Aorta (tissue), 5 donors: ENCODE measurements around the gene HS3ST2. TPM values are rescaled to one million over a fixed set of nuclear protein-coding genes. Genes with fewer than 3 reads are reported as not detected.
A peak's percentile ranks its signal among the peaks of the same experiment; 100 is the strongest.
"Not testable (repeated sequence)": the region's sequence is repeated elsewhere in the genome, so short reads cannot be mapped to it uniquely, and the experiment has no call there.

Experiments used
- ATAC-seq: fragments of 200-7000 bp; cut with Tn5 transposase; one replicate; pipeline ENCODE4 v1.9.1; 2022; ENCODE audit warnings: moderate library complexity; ENCODE audit not compliant: low FRiP score
- DNase-seq, 2 donors: peaks; one replicate each; pipeline ENCODE4 v3.0.0-alpha.2; 2020
- H3K27ac ChIP-seq, 2 donors: one replicate each; pipeline ENCODE4 v1.5.1; 2013; ENCODE audit warnings: low read length in 2 of 2, mild to moderate bottlenecking in 2 of 2, moderate library complexity in 2 of 2, control low read depth in 1 of 2, inconsistent platforms in 1 of 2, low read depth in 1 of 2
- H3K27me3 ChIP-seq, 2 donors: one replicate each; pipeline ENCODE4 v1.6.1; 2013; ENCODE audit warnings: control low read depth in 1 of 2, low read length in 1 of 2, mild to moderate bottlenecking in 1 of 2, moderate library complexity in 1 of 2; ENCODE audit not compliant: insufficient read depth in 2 of 2, control insufficient read depth in 1 of 2
- H3K36me3 ChIP-seq, 2 donors: one replicate each; pipeline ENCODE4 v1.6.1; 2013; ENCODE audit warnings: control low read depth in 1 of 2, low read length in 1 of 2, mild to moderate bottlenecking in 1 of 2; ENCODE audit not compliant: insufficient read depth in 2 of 2, control insufficient read depth in 1 of 2
- H3K4me1 ChIP-seq, 2 donors: one replicate each; pipeline ENCODE4 v1.6.1; 2013; ENCODE audit warnings: low read length in 2 of 2, control low read depth in 1 of 2, mild to moderate bottlenecking in 1 of 2, moderate library complexity in 1 of 2; ENCODE audit not compliant: insufficient read depth in 2 of 2, control insufficient read depth in 1 of 2
- H3K4me3 ChIP-seq, 2 donors: one replicate each; pipeline ENCODE4 v1.5.1; 2013; ENCODE audit warnings: low read length in 2 of 2, control low read depth in 1 of 2, mild to moderate bottlenecking in 1 of 2
- H3K9me3 ChIP-seq: one replicate; pipeline ENCODE4 v1.6.1; 2013; ENCODE audit warnings: mild to moderate bottlenecking, low read length; ENCODE audit not compliant: control insufficient read depth
- WGBS, 2 donors: extraction: QIAGEN DNeasy Blood & Tissue Kit; methylation state at CpG; one replicate each; pipeline ENCODE4 v1.1.7; 2013; 5-methylcytosine and 5-hydroxymethylcytosine counted together
- intact Hi-C, 2 donors: fragments of 100-400 bp; cut with DNase I; formaldehyde crosslinking; loops; one replicate each; pipeline versions ENCODE4 v1.14.2 to v1.15.0; 2022
- polyA plus RNA-seq, 2 donors: library from polyadenylated mRNA; stranded (reverse); fragments of 200-250 nt; gene quantifications; one replicate each; pipeline ENCODE4 v1.2.3, GENCODE V29; 2013
- total RNA-seq, 2 donors: library from RNA; stranded (reverse); fragmentation: NEBNext Ultra II Directional; extraction: Animal tissue kit (Norgen Biotek cat#: 25700); gene quantifications; one replicate each; pipeline ENCODE4 v1.2.1, GENCODE V29; 2021
- donor health status: healthy with polysubstance abuse.
- donor health status: Bipolar disorder and iron deficiency.
- donor health status: DM: no; HTN: no; CAD: no.
- donor health status: DM: no; HTN: no; CAD: no.
- donor health status: DM: yes; HTN: yes; CAD: no.

HS3ST2 gene
- total and polyA plus RNA-seq, 4 donors = 0.54 to 16.3 (median 8.3) TPM

GRCh38 chr16:22898131-22898530 lies 84.2 kb downstream of the HS3ST2 start:
- intact Hi-C loops = no loop called here
- Histone ChIP-seq H3K9me3 (no peaks in the 10 kb centered on the region), H3K27ac (no peak overlapping the region), H3K36me3 (no peaks in the 10 kb centered on the region), H3K27me3 (no peaks in the 10 kb centered on the region), H3K4me3 (no peak overlapping the region), H3K4me1 (no peaks in the 10 kb centered on the region)
- DNase-seq (no peak), ATAC-seq (no peak)

- intact Hi-C loops = no loop called here
- ATAC-seq (peak; percentile 64), DNase-seq (peak; percentile 78 to 83)
- Histone ChIP-seq H3K9me3 (no peaks in the 10 kb centered on the region), H3K36me3 (no peaks in the 10 kb centered on the region), H3K4me3 (no peak overlapping the region), H3K27ac (no peak overlapping the region), H3K4me1 (no peaks in the 10 kb centered on the region), H3K27me3 (no peaks in the 10 kb centered on the region)
- 1 to 3% methylated on average over 10 of the region's 10 CpGs for WGBS, 2 donors
Measured at GRCh38 chr16:22898874-22899348, 84.9 kb downstream of the HS3ST2 start.

- H3K4me3 ChIP-seq, H3K27me3 ChIP-seq, H3K4me1 ChIP-seq, H3K9me3 ChIP-seq, H3K27ac ChIP-seq, H3K36me3 ChIP-seq, intact Hi-C loops, ATAC-seq, DNase-seq: not testable (repeated sequence)
- 77 to 80% methylated on average over 4 of the region's 4 CpGs for WGBS, 2 donors
Measured at GRCh38 chr16:22899567-22899966, 85.6 kb downstream of the HS3ST2 start.

- no peak overlapping the region for H3K4me3 ChIP-seq
- 79% methylated on average over 6 of the region's 6 CpGs for WGBS, 2 donors
- no peaks in the 10 kb centered on the region for H3K9me3 ChIP-seq
- H3K27me3 ChIP-seq = no peaks in the 10 kb centered on the region
- H3K27ac ChIP-seq = no peak overlapping the region
- no peaks in the 10 kb centered on the region for H3K4me1 ChIP-seq
- DNase-seq (no peak), ATAC-seq (no peak)
- intact Hi-C loops = no loop called here
- H3K36me3 ChIP-seq = no peaks in the 10 kb centered on the region
Measured at GRCh38 chr16:22900863-22901262, 86.9 kb downstream of the HS3ST2 start.

- intact Hi-C loops = no loop called here
- ATAC-seq = no peak
Measured at GRCh38 chr16:22901563-22901962, 87.6 kb downstream of the HS3ST2 start.

GRCh38 chr16:22903716-22904115 lies 89.8 kb downstream of the HS3ST2 start:
- H3K27me3 ChIP-seq = no peaks in the 10 kb centered on the region
- DNase-seq = no peak
- ATAC-seq = no peak
- H3K36me3 ChIP-seq = no peaks in the 10 kb centered on the region
- H3K9me3 ChIP-seq = no peaks in the 10 kb centered on the region
- no peak overlapping the region for H3K4me3 ChIP-seq
- H3K4me1 ChIP-seq = no peaks in the 10 kb centered on the region
- intact Hi-C loops = no loop called here
- no peak overlapping the region for H3K27ac ChIP-seq
- WGBS, 2 donors = 61 to 78% methylated on average over 2 of the region's 2 CpGs

More at GRCh38 chr16:22901563-22901962, 87.6 kb downstream of the HS3ST2 start:
- no peak overlapping the region for H3K4me3 ChIP-seq
- H3K27me3 ChIP-seq = no peaks in the 10 kb centered on the region
- no peak overlapping the region for H3K27ac ChIP-seq
- H3K36me3 ChIP-seq = no peaks in the 10 kb centered on the region
- H3K4me1 ChIP-seq = no peaks in the 10 kb centered on the region
- DNase-seq = no peak
- no peaks in the 10 kb centered on the region for H3K9me3 ChIP-seq
- WGBS, 2 donors = 53 to 56% methylated on average over 5 of the region's 5 CpGs

GRCh38 chr16:22912654-22913053 lies 98.7 kb downstream of the HS3ST2 start:
- Histone ChIP-seq H3K36me3 (peaks cover 0 to 2% of the 10 kb centered on the region in 2 donors), H3K9me3 (no peaks in the 10 kb centered on the region), H3K4me3 (no peak overlapping the region), H3K27me3 (no peaks in the 10 kb centered on the region), H3K27ac (no peak overlapping the region), H3K4me1 (no peaks in the 10 kb centered on the region)
- WGBS, 2 donors = 64 to 67% methylated on average over 7 of the region's 7 CpGs
- DNase-seq = no peak
- no peak for ATAC-seq
- intact Hi-C loops = no loop called here

DNA sequence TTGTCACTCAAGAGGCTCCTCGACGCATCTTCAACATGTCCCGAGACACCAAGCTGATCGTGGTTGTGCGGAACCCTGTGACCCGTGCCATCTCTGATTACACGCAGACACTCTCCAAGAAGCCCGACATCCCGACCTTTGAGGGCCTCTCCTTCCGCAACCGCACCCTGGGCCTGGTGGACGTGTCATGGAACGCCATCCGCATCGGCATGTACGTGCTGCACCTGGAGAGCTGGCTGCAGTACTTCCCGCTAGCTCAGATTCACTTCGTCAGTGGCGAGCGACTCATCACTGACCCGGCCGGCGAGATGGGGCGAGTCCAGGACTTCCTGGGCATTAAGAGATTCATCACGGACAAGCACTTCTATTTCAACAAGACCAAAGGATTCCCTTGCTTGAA lies 101.0 kb downstream of the HS3ST2 start:
- no peak overlapping the region for H3K27ac ChIP-seq
- intact Hi-C loops = no loop called here
- DNase-seq (no peak), ATAC-seq (no peak)
- no peaks in the 10 kb centered on the region for H3K4me1 ChIP-seq
- no peaks in the 10 kb centered on the region for H3K9me3 ChIP-seq
- peaks cover 0 to 2% of the 10 kb centered on the region in 2 donors for H3K36me3 ChIP-seq
- no peaks in the 10 kb centered on the region for H3K27me3 ChIP-seq
- no peak overlapping the region for H3K4me3 ChIP-seq
- WGBS, 2 donors = 87 to 90% methylated on average over 25 of the region's 25 CpGs

- Histone ChIP-seq H3K4me1 (no peaks in the 10 kb centered on the region), H3K36me3 (no peaks in the 10 kb centered on the region), H3K4me3 (no peak overlapping the region), H3K27ac (no peak overlapping the region), H3K9me3 (peaks cover 2% of the 10 kb centered on the region), H3K27me3 (no peaks in the 10 kb centered on the region)
- DNase-seq (no peak), ATAC-seq (no peak)
- intact Hi-C loops = no loop called here
- 69 to 71% methylated on average over 3 of the region's 3 CpGs for whole genome bisulfite sequencing, 2 donors
Measured at GRCh38 chr16:22923491-22923890, 109.5 kb downstream of the HS3ST2 start.
